Memory B cell (primary cell): Measurements from ENCODE around the gene DOCK4.
"Not testable (repeated sequence)": the region's sequence is repeated elsewhere in the genome, so short reads cannot be mapped to it uniquely, and the experiment has no call there.

Experiments used
- ATAC-seq: fragments of 150-1000 bp; cut with Tn5 transposase; 2 replicates; pipeline ENCODE4 v1.10.0; 2021; ENCODE audit warnings: low read depth, mild to moderate bottlenecking, moderate library complexity
- DNase-seq, 2 donors: peaks; one replicate each; pipeline ENCODE4 v3.0.0; 2022; ENCODE audit warnings: low spot score in 2 of 2
- H3K27ac Mint-ChIP-seq: one replicate; pipeline ENCODE4 v1.8.0; 2022; ENCODE audit warnings: mild to moderate bottlenecking, moderate library complexity, mixed read lengths
- H3K27me3 Mint-ChIP-seq: one replicate; pipeline ENCODE4 v1.8.0; 2022; ENCODE audit warnings: mixed read lengths
- H3K36me3 Mint-ChIP-seq: one replicate; pipeline ENCODE4 v1.8.0; 2022; ENCODE audit warnings: mild to moderate bottlenecking, mixed read lengths
- H3K4me1 Mint-ChIP-seq: one replicate; pipeline ENCODE4 v1.8.0; 2022; ENCODE audit warnings: mixed read lengths
- H3K4me3 Mint-ChIP-seq: one replicate; pipeline ENCODE4 v1.8.0; 2022; ENCODE audit warnings: mild to moderate bottlenecking, moderate library complexity, mixed read lengths
- H3K9me3 Mint-ChIP-seq: one replicate; pipeline ENCODE4 v1.8.0; 2022; ENCODE audit warnings: mixed read lengths

DOCK4 gene

GRCh38 chr7:111908673-111909072, 297.5 kb downstream of the DOCK4 start:
- not testable (repeated sequence) for H3K9me3 Mint-ChIP-seq, ATAC-seq, H3K4me3 Mint-ChIP-seq, H3K27ac Mint-ChIP-seq, H3K4me1 Mint-ChIP-seq, H3K36me3 Mint-ChIP-seq, H3K27me3 Mint-ChIP-seq, DNase-seq

- no peak overlapping the region for H3K4me3 Mint-ChIP-seq
- H3K4me1 Mint-ChIP-seq = no peaks in the 10 kb centered on the region
- no peaks in the 10 kb centered on the region for H3K9me3 Mint-ChIP-seq
- no peak overlapping the region for H3K27ac Mint-ChIP-seq
- H3K36me3 Mint-ChIP-seq = no peaks in the 10 kb centered on the region
- no peak for DNase-seq
- no peak for ATAC-seq
- no peaks in the 10 kb centered on the region for H3K27me3 Mint-ChIP-seq
Measured at GRCh38 chr7:111903797-111904196, 302.4 kb downstream of the DOCK4 start.

GRCh38 chr7:111903016-111903415, 303.2 kb downstream of the DOCK4 start:
- ATAC-seq = no peak
- DNase-seq = no peak
- Mint-ChIP-seq H3K27ac (no peak overlapping the region), H3K4me1 (no peaks in the 10 kb centered on the region), H3K36me3 (no peaks in the 10 kb centered on the region), H3K4me3 (no peak overlapping the region), H3K9me3 (no peaks in the 10 kb centered on the region), H3K27me3 (no peaks in the 10 kb centered on the region)

GRCh38 chr7:111900283-111900682, 305.9 kb downstream of the DOCK4 start:
- Mint-ChIP-seq H3K4me1 (no peaks in the 10 kb centered on the region), H3K9me3 (no peaks in the 10 kb centered on the region), H3K27me3 (no peaks in the 10 kb centered on the region), H3K4me3 (no peak overlapping the region), H3K36me3 (no peaks in the 10 kb centered on the region), H3K27ac (no peak overlapping the region)
- ATAC-seq (no peak), DNase-seq (no peak)

- Mint-ChIP-seq H3K4me3 (no peak overlapping the region), H3K27me3 (no peaks in the 10 kb centered on the region)
- ATAC-seq = no peak
Measured at GRCh38 chr7:111895049-111895448, 311.1 kb downstream of the DOCK4 start.

GRCh38 chr7:111894518-111894917, 311.7 kb downstream of the DOCK4 start:
- H3K27me3 Mint-ChIP-seq = no peaks in the 10 kb centered on the region
- ATAC-seq (no peak), DNase-seq (no peak)
- no peaks in the 10 kb centered on the region for H3K36me3 Mint-ChIP-seq
- H3K27ac Mint-ChIP-seq = no peak overlapping the region
- H3K9me3 Mint-ChIP-seq = no peaks in the 10 kb centered on the region
- no peak overlapping the region for H3K4me3 Mint-ChIP-seq
- H3K4me1 Mint-ChIP-seq = no peaks in the 10 kb centered on the region

More at GRCh38 chr7:111895049-111895448, 311.1 kb downstream of the DOCK4 start:
- no peaks in the 10 kb centered on the region for H3K4me1 Mint-ChIP-seq
- no peak overlapping the region for H3K27ac Mint-ChIP-seq
- DNase-seq = no peak
- no peaks in the 10 kb centered on the region for H3K36me3 Mint-ChIP-seq
- no peaks in the 10 kb centered on the region for H3K9me3 Mint-ChIP-seq

GRCh38 chr7:111893190-111893589, 313.0 kb downstream of the DOCK4 start:
- Mint-ChIP-seq H3K27ac (no peak overlapping the region), H3K4me1 (no peaks in the 10 kb centered on the region), H3K36me3 (no peaks in the 10 kb centered on the region), H3K9me3 (no peaks in the 10 kb centered on the region), H3K27me3 (no peaks in the 10 kb centered on the region), H3K4me3 (no peak overlapping the region)
- no peak for ATAC-seq
- no peak for DNase-seq

- Mint-ChIP-seq H3K27me3 (no peaks in the 10 kb centered on the region), H3K36me3 (no peaks in the 10 kb centered on the region), H3K4me3 (no peak overlapping the region), H3K4me1 (no peaks in the 10 kb centered on the region), H3K27ac (no peak overlapping the region), H3K9me3 (no peaks in the 10 kb centered on the region)
- ATAC-seq (no peak), DNase-seq (no peak)
Measured at GRCh38 chr7:111892588-111892987, 313.6 kb downstream of the DOCK4 start.

- Mint-ChIP-seq H3K4me1 (no peaks in the 10 kb centered on the region), H3K4me3 (no peak overlapping the region), H3K36me3 (no peaks in the 10 kb centered on the region), H3K27me3 (no peaks in the 10 kb centered on the region), H3K9me3 (no peaks in the 10 kb centered on the region), H3K27ac (no peak overlapping the region)
- no peak for ATAC-seq
- no peak for DNase-seq
Measured at GRCh38 chr7:111887734-111888133, 318.5 kb downstream of the DOCK4 start.

GRCh38 chr7:111886233-111886632, 320.0 kb downstream of the DOCK4 start:
- no peak for ATAC-seq
- Mint-ChIP-seq H3K27ac (no peak overlapping the region), H3K9me3 (peaks cover under 1% of the 10 kb centered on the region)

GRCh38 chr7:111883241-111883640, 323.0 kb downstream of the DOCK4 start:
- Mint-ChIP-seq H3K36me3 (no peaks in the 10 kb centered on the region), H3K4me3 (no peak overlapping the region)

More at GRCh38 chr7:111886233-111886632, 320.0 kb downstream of the DOCK4 start:
- Mint-ChIP-seq H3K4me1 (no peaks in the 10 kb centered on the region), H3K27me3 (no peaks in the 10 kb centered on the region), H3K36me3 (no peaks in the 10 kb centered on the region), H3K4me3 (no peak overlapping the region)
- DNase-seq = no peak

GRCh38 chr7:111878785-111879184, 327.4 kb downstream of the DOCK4 start:
- no peak for DNase-seq
- H3K4me3 Mint-ChIP-seq = no peak overlapping the region
- no peak overlapping the region for H3K27ac Mint-ChIP-seq
- H3K9me3 Mint-ChIP-seq = peaks cover 6% of the 10 kb centered on the region
- no peaks in the 10 kb centered on the region for H3K36me3 Mint-ChIP-seq
- H3K4me1 Mint-ChIP-seq = no peaks in the 10 kb centered on the region
- no peak for ATAC-seq
- peaks cover 3% of the 10 kb centered on the region for H3K27me3 Mint-ChIP-seq

More at GRCh38 chr7:111883241-111883640, 323.0 kb downstream of the DOCK4 start:
- Mint-ChIP-seq H3K27ac (no peak overlapping the region), H3K27me3 (no peaks in the 10 kb centered on the region), H3K4me1 (no peaks in the 10 kb centered on the region), H3K9me3 (peaks cover 4% of the 10 kb centered on the region)
- DNase-seq (no peak), ATAC-seq (no peak)

GRCh38 chr7:111877931-111878330, 328.3 kb downstream of the DOCK4 start:
- no peak for ATAC-seq
- H3K4me1 Mint-ChIP-seq = no peaks in the 10 kb centered on the region
- no peak overlapping the region for H3K27ac Mint-ChIP-seq
- H3K4me3 Mint-ChIP-seq = no peak overlapping the region
- DNase-seq = no peak
- peaks cover 6% of the 10 kb centered on the region for H3K9me3 Mint-ChIP-seq
- H3K27me3 Mint-ChIP-seq = peaks cover 3% of the 10 kb centered on the region
- no peaks in the 10 kb centered on the region for H3K36me3 Mint-ChIP-seq

- Mint-ChIP-seq H3K27ac (no peak overlapping the region), H3K9me3 (peaks cover 2% of the 10 kb centered on the region), H3K4me1 (no peaks in the 10 kb centered on the region), H3K36me3 (no peaks in the 10 kb centered on the region), H3K4me3 (no peak overlapping the region), H3K27me3 (peaks cover 3% of the 10 kb centered on the region)
- ATAC-seq (no peak), DNase-seq (no peak)
Measured at GRCh38 chr7:111873963-111874690, 332.1 kb downstream of the DOCK4 start.

GRCh38 chr7:111873326-111873646, 332.9 kb downstream of the DOCK4 start:
- Mint-ChIP-seq H3K4me1 (no peaks in the 10 kb centered on the region), H3K4me3 (no peak overlapping the region), H3K27me3 (peaks cover 3% of the 10 kb centered on the region), H3K27ac (no peak overlapping the region), H3K9me3 (peaks cover 2% of the 10 kb centered on the region), H3K36me3 (no peaks in the 10 kb centered on the region)
- no peak for ATAC-seq
- DNase-seq = no peak
